Kidney (tissue), 14 donors: ENCODE measurements around the gene RND2. TPM values are rescaled to one million over a fixed set of nuclear protein-coding genes. Genes with fewer than 3 reads are reported as not detected.

ENCODE experiments used
- DNase-seq, 5 donors: peaks; one replicate each; pipeline ENCODE4 v3.0.0-alpha.2; 2013 to 2020
- FAIRE-seq: peaks from 2 replicates; lab custom pipeline; 2012; peaks lifted over from hg19 to GRCh38; lab: Jason Lieb, UNC
- H3K27ac ChIP-seq, 2 donors: one replicate each; pipeline ENCODE4 v1.7.0; 2013; ENCODE audit warnings: low read depth in 2 of 2, low read length in 2 of 2, inconsistent platforms in 1 of 2
- H3K27me3 ChIP-seq: one replicate; pipeline ENCODE4 v1.7.1; 2013; ENCODE audit warnings: low read length, inconsistent platforms; ENCODE audit not compliant: control insufficient read depth, insufficient read depth
- H3K36me3 ChIP-seq, 3 donors: one replicate each; pipeline versions ENCODE4 v1.7.0 to v1.7.1; 2013; ENCODE audit warnings: low read length in 3 of 3, control low read depth in 1 of 3, inconsistent platforms in 1 of 3; ENCODE audit not compliant: insufficient read depth in 3 of 3, control insufficient read depth in 2 of 3
- H3K4me1 ChIP-seq, 3 donors: one replicate each; pipeline versions ENCODE4 v1.7.0 to v1.7.1; 2013; ENCODE audit warnings: low read length in 3 of 3, inconsistent platforms in 1 of 3, low read depth in 1 of 3; ENCODE audit not compliant: control insufficient read depth in 2 of 3, insufficient read depth in 2 of 3
- H3K4me3 ChIP-seq, 3 donors: one replicate each; pipeline versions ENCODE4 v1.7.0 to v1.8.1; 2013; ENCODE audit warnings: low read length in 3 of 3, control low read depth in 1 of 3, inconsistent platforms in 1 of 3
- H3K9ac ChIP-seq, 3 donors: one replicate each; pipeline versions ENCODE4 v1.7.0 to v1.7.1; 2013; ENCODE audit warnings: low read length in 3 of 3, control low read depth in 1 of 3, inconsistent platforms in 1 of 3
- H3K9me3 ChIP-seq, 3 donors: one replicate each; pipeline versions ENCODE4 v1.7.0 to v1.7.1; 2013; ENCODE audit warnings: low read length in 3 of 3, control low read depth in 1 of 3, inconsistent platforms in 1 of 3; ENCODE audit not compliant: control insufficient read depth in 2 of 3, insufficient read depth in 1 of 3
- CTCF ChIP-seq: IDR thresholded peaks from 3 replicates; pipeline ENCODE4 v1.5.1; 2012; ENCODE audit warnings: mild to moderate bottlenecking, moderate library complexity, borderline replicate concordance; ENCODE audit not compliant: insufficient read depth; ENCODE audit errors: extremely low read depth
- intact Hi-C: fragments of 100-400 bp; cut with DNase I; formaldehyde crosslinking; loops from one replicate; pipeline ENCODE4 v1.11.1; 2022
- polyA plus RNA-seq: library from polyadenylated mRNA; stranded (reverse); fragments of 350-450 nt; fragmentation: Illumina TruSeq; extraction: RNeasy Lipid Tissue Mini Kit (QIAGEN cat#74804); gene quantifications from one replicate; pipeline ENCODE4 v1.2.3, GENCODE V29; 2014; ENCODE audit warnings: low read depth, low replicate concordance; ENCODE audit not compliant: insufficient read depth
- total RNA-seq: library from RNA; stranded (reverse); fragmentation: NEBNext Ultra II Directional; extraction: Animal tissue kit (Norgen Biotek cat#: 25700); gene quantifications from one replicate; pipeline ENCODE4 v1.2.1, GENCODE V29; 2021
- donor health status: control.
- donor health status: control.
- donor health status: control.
- donor health status: control.
- donor health status: control.
- donor health status: DM: yes; HTN: yes; CAD: no.
- donor health status: Normal renal cell carcinoma (clear cell type).

The RND2 gene
- total and polyA plus RNA-seq, 2 donors from 2014 or later, result 0.63 to 2.3 TPM

GRCh38 chr17:43062984-43063638 is 38.1 kb downstream of the RND2 start:
- Histone ChIP-seq H3K27ac (no peak overlapping the region), H3K4me3 (no peak overlapping the region), H3K9ac (no peak overlapping the region), H3K27me3 (no peaks in the 10 kb centered on the region), H3K36me3 (no peaks in the 10 kb centered on the region), H3K4me1 (no peaks in the 10 kb centered on the region), H3K9me3 (no peaks in the 10 kb centered on the region)
- intact Hi-C loops, result no loop called here
- FAIRE-seq (no peak), DNase-seq (no peak)
- TF ChIP-seq CTCF, result no peak

GRCh38 chr17:43068570-43069367 is 43.7 kb downstream of the RND2 start:
- no peaks in the 10 kb centered on the region for H3K36me3 ChIP-seq
- no peaks in the 10 kb centered on the region for H3K9me3 ChIP-seq
- no peak overlapping the region for H3K9ac ChIP-seq
- H3K27ac ChIP-seq, result no peak overlapping the region
- intact Hi-C loops, result no loop called here
- no peak overlapping the region for H3K4me3 ChIP-seq
- DNase-seq (no peak), FAIRE-seq (no peak)
- H3K27me3 ChIP-seq, result no peaks in the 10 kb centered on the region
- no peaks in the 10 kb centered on the region for H3K4me1 ChIP-seq
- no peak for TF ChIP-seq CTCF

- DNase-seq, result no peak
Measured at GRCh38 chr17:43069368-43069898, 44.4 kb downstream of the RND2 start.

More at GRCh38 chr17:43069368-43069898, 44.4 kb downstream of the RND2 start:
- Histone ChIP-seq H3K4me1 (no peaks in the 10 kb centered on the region), H3K27ac (no peak overlapping the region), H3K4me3 (no peak overlapping the region), H3K27me3 (no peaks in the 10 kb centered on the region), H3K9me3 (no peaks in the 10 kb centered on the region), H3K9ac (no peak overlapping the region), H3K36me3 (no peaks in the 10 kb centered on the region)
- no peak for TF ChIP-seq CTCF
- no peak for FAIRE-seq
- intact Hi-C loops, result no loop called here
